ENCODE measurements around the gene SLC12A9. TPM values are rescaled to one million over a fixed set of nuclear protein-coding genes. Genes with fewer than 3 reads are reported as not detected.

SLC12A9 gene
- total RNA-seq, 1 donor = 14.3 TPM

- no peak for TF ChIP-seq CTCF (IDR thresholded peaks at IDR 0.05; ENCODE audit: insufficient read depth, low read length)
- DNase-seq (ENCODE audit: low read depth) = no peak
- H3K4me3 ChIP-seq (ENCODE audit: low read depth, low read length) = no peak overlapping the region
These were observed 32.9 kb upstream of the SLC12A9 start for GRCh38 chr7:100819586-100819985.

GRCh38 chr7:100822236-100823139 is 30.0 kb upstream of the SLC12A9 start:
- no peak for TF ChIP-seq CTCF (IDR thresholded peaks at IDR 0.05; ENCODE audit: insufficient read depth, low read length)
- no peak overlapping the region for H3K4me3 ChIP-seq (ENCODE audit: low read depth, low read length)
- no peak for DNase-seq (ENCODE audit: low read depth)

- no peak for TF ChIP-seq CTCF (IDR thresholded peaks at IDR 0.05; ENCODE audit: insufficient read depth, low read length)
These were observed 29.4 kb upstream of the SLC12A9 start for GRCh38 chr7:100823140-100823525.

GRCh38 chr7:100823534-100823933 is 29.0 kb upstream of the SLC12A9 start:
- no peak overlapping the region for H3K4me3 ChIP-seq (ENCODE audit: low read depth, low read length)
- no peak for TF ChIP-seq CTCF (IDR thresholded peaks at IDR 0.05; ENCODE audit: insufficient read depth, low read length)
- no peak for DNase-seq (ENCODE audit: low read depth)

More at GRCh38 chr7:100823140-100823525, 29.4 kb upstream of the SLC12A9 start:
- H3K4me3 ChIP-seq (ENCODE audit: low read depth, low read length) = no peak overlapping the region
- DNase-seq (ENCODE audit: low read depth) = no peak

GRCh38 chr7:100824499-100825214 is 27.9 kb upstream of the SLC12A9 start:
- peak overlapping the region; percentile 79 for H3K4me3 ChIP-seq (ENCODE audit: low read depth, low read length)
- TF ChIP-seq CTCF (IDR thresholded peaks at IDR 0.05; ENCODE audit: insufficient read depth, low read length) = no peak
- no peak for DNase-seq (ENCODE audit: low read depth)

GRCh38 chr7:100825215-100825671 is 27.3 kb upstream of the SLC12A9 start:
- no peak for TF ChIP-seq CTCF (IDR thresholded peaks at IDR 0.05; ENCODE audit: insufficient read depth, low read length)
- peak overlapping the region; percentile 79 for H3K4me3 ChIP-seq (ENCODE audit: low read depth, low read length)
- peak; percentile 33 for DNase-seq (ENCODE audit: low read depth)

All from fibroblast of the aortic adventitia (primary cell).